C1 segment of cervical spinal cord (tissue), 14 donors: ENCODE data around the gene SNRPB.

Source experiments
- DNase-seq, 14 donors: peaks; one replicate each; lab custom pipeline; 2025; lab: John Stamatoyannopoulos, UW

SNRPB gene

GRCh38 chr20:2429051-2429450 is 41.5 kb downstream of the SNRPB start:
- no peak for DNase-seq

- DNase-seq = no peak
These were observed 49.3 kb downstream of the SNRPB start for GRCh38 chr20:2421247-2421646.

GRCh38 chr20:2420510-2420909 is 50.1 kb downstream of the SNRPB start:
- no peak for DNase-seq

GRCh38 chr20:2418388-2418787 is 52.2 kb downstream of the SNRPB start:
- DNase-seq = no peak

GRCh38 chr20:2417213-2417541 is 53.4 kb downstream of the SNRPB start:
- DNase-seq = no peak

GRCh38 chr20:2416541-2417212 is 53.9 kb downstream of the SNRPB start:
- no peak for DNase-seq
